VCaP (cell line): ENCODE measurements around the gene EGFR.

Experiments used
- H3K27ac ChIP-seq: fragments of 450-650 bp; 2 replicates; pipeline ENCODE4 v1.5.1; 2017
- CTCF ChIP-seq: fragments of 450-650 bp; conservative IDR thresholded peaks from 2 replicates; pipeline ENCODE4 v1.5.1; 2017; ENCODE audit warnings: mild to moderate bottlenecking, moderate library complexity

Gene EGFR

GRCh38 chr7:55178863-55179773 lies 160.3 kb downstream of the EGFR start:
- no peak for TF ChIP-seq CTCF
- H3K27ac ChIP-seq: peak overlapping the region; percentile 99

GRCh38 chr7:55179931-55180682 lies 161.3 kb downstream of the EGFR start:
- no peak for TF ChIP-seq CTCF

GRCh38 chr7:55180963-55181542 lies 162.2 kb downstream of the EGFR start:
- peak; percentile 83 for TF ChIP-seq CTCF
- peak overlapping the region; percentile 99 for H3K27ac ChIP-seq

More at GRCh38 chr7:55179931-55180682, 161.3 kb downstream of the EGFR start:
- peak overlapping the region; percentile 99 for H3K27ac ChIP-seq

GRCh38 chr7:55181762-55182161 lies 162.9 kb downstream of the EGFR start:
- H3K27ac ChIP-seq: peak overlapping the region; percentile 99
- no peak for TF ChIP-seq CTCF

DNA sequence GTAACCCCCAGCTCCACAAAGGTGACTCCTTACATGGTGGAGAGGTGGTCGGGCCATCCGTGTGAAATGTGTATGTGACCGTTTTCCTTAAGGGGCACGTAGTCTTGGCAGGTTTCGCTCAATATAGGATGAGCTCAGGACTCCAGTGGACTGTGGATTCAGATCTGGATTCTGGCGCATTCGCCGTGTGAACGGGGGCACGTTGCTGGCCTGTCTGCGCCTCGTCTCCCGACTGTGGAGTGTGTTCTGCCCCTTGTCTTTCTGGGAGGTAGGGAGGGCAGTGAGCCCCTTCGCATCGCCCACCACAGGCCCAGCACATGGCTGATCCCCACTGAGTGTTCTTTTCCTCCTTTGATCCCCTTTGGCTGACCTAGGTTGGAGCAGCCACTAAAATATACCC lies 165.1 kb downstream of the EGFR start:
- peak overlapping the region; percentile 99; the same call in 1 of the 2 replicates for H3K27ac ChIP-seq
- TF ChIP-seq CTCF: no peak

- no peak for TF ChIP-seq CTCF
- peak overlapping the region; percentile 99 for H3K27ac ChIP-seq
Measured at GRCh38 chr7:55185321-55185802, 166.5 kb downstream of the EGFR start.
